Measurements from ENCODE around the gene PLGLB1.
"Not testable (repeated sequence)": the region's sequence is repeated elsewhere in the genome, so short reads cannot be mapped to it uniquely, and the experiment has no call there.

Gene PLGLB1

DNA sequence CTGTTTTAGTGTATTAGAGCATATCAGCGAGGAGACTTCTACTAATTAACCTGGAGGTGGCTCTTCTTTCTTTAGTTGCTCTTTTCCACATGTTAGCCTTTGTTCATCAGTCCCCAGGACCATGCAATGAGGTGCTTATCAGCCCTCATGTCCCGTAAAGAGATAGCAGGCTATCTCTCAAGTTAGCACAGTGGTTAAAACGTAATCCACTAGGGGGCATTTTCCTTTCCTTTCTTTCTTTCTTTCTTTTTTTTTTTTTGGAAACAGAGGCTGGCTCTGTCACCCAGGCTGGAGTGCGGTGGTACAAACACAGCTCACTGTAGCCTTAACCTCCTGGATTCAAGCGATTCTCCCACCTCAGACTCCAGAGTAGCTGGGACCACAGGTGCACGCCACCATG, 4.3 kb upstream of the PLGLB1 start:
- not testable (repeated sequence) for H3K4me3 ChIP-seq (ENCODE audit: insufficient read depth, low read depth, low read length); H3K27ac ChIP-seq (ENCODE audit: insufficient read depth, low read depth, low read length, poor library complexity, severe bottlenecking); H3K4me1 ChIP-seq (ENCODE audit: control insufficient read depth, insufficient read depth, low read length); H3K36me3 ChIP-seq (ENCODE audit: control insufficient read depth, insufficient read depth, low read length); H3K27me3 ChIP-seq (ENCODE audit: control insufficient read depth, insufficient read depth, low read length, poor library complexity, severe bottlenecking); H3K9me3 ChIP-seq (ENCODE audit: control insufficient read depth, low read length)
- WGBS, 2 experiments, result 20 to 28% methylated on average over 1 to 2 of the region's 6 CpGs

DNA sequence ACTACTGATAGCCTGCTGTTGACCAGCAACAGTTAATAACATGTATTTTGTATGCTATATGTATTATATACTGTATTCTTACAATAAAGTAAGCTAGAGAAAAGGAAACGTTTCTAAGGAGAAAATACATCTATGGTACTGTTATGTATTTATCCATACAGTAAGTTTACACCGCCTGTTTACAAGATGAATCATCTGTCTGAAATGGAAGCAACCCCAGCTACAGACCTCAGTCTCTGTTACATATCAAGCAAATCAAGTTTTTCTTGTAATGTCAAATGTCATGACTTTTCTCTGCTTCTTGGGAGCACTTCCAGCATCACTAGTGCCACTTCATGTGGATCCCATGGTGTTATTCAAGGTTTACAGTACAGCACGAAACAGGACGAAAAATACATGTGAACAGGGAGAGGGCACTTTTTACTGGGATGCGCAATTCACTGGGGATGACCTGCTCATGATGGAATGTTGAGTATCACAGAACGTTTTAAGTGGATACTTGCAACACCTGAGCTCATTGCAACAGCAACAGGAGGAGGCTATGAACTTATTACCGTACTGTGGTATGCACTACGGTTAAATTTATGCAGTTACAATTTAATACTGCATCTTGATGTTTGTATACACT, 2.5 kb upstream of the PLGLB1 start:
- not testable (repeated sequence) for H3K27me3 ChIP-seq (ENCODE audit: control insufficient read depth, insufficient read depth, low read length, poor library complexity, severe bottlenecking); H3K36me3 ChIP-seq (ENCODE audit: control insufficient read depth, insufficient read depth, low read length); H3K27ac ChIP-seq (ENCODE audit: insufficient read depth, low read depth, low read length, poor library complexity, severe bottlenecking); H3K4me3 ChIP-seq (ENCODE audit: insufficient read depth, low read depth, low read length); H3K9me3 ChIP-seq (ENCODE audit: control insufficient read depth, low read length); H3K4me1 ChIP-seq (ENCODE audit: control insufficient read depth, insufficient read depth, low read length)
- WGBS, 2 experiments, result no CpG with 5 or more reads among the region's 8 CpGs

DNA sequence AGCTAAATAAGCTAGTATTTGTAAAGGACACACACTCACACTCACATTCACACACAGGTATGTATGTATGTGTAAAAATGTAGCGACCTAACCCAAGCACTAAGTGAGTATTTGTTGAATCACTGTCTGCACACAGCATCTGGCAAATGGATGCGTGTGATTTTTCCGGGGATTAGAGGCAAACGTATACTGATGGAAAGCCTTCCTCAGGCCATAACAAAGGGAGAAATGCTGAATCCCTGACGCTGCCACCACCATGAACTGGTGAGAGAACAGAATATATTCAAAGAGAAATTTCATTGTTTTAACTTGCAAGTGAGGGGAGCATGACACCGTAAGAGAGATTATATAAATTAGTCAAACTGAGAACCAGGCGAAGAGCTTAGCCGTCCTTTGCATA, 601 bp downstream of the PLGLB1 start:
- not testable (repeated sequence) for H3K27me3 ChIP-seq (ENCODE audit: control insufficient read depth, insufficient read depth, low read length, poor library complexity, severe bottlenecking)

DNA sequence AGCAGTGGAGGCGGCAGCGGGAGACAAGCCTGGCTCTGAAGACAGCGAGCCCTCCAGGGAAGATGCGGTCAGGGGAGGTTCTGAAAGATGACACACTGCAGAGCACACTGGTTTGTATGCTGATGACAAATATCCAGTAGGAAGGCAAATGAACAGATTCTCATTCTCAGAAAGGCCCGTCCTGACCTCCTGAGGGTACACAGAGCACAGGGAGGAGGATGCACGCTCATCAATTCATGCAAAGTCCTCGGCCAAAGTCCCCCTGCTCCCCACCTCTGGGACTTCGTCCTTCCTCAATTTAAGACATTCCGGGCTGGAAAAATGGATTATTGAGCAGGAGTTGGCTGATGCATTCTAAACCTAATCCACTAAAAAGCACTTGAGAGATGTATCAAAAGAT, 2.6 kb downstream of the PLGLB1 start:
- WGBS, 2 experiments, result 93 to 98% methylated on average over 4 of the region's 9 CpGs
- not testable (repeated sequence) for H3K4me3 ChIP-seq (ENCODE audit: insufficient read depth, low read depth, low read length); H3K27ac ChIP-seq (ENCODE audit: insufficient read depth, low read depth, low read length, poor library complexity, severe bottlenecking); H3K27me3 ChIP-seq (ENCODE audit: control insufficient read depth, insufficient read depth, low read length, poor library complexity, severe bottlenecking); H3K4me1 ChIP-seq (ENCODE audit: control insufficient read depth, insufficient read depth, low read length); H3K36me3 ChIP-seq (ENCODE audit: control insufficient read depth, insufficient read depth, low read length); H3K9me3 ChIP-seq (ENCODE audit: control insufficient read depth, low read length)

More for the DNA sequence above, 601 bp downstream of the PLGLB1 start:
- not testable (repeated sequence) for H3K9me3 ChIP-seq (ENCODE audit: control insufficient read depth, low read length); H3K4me3 ChIP-seq (ENCODE audit: insufficient read depth, low read depth, low read length); H3K4me1 ChIP-seq (ENCODE audit: control insufficient read depth, insufficient read depth, low read length); H3K27ac ChIP-seq (ENCODE audit: insufficient read depth, low read depth, low read length, poor library complexity, severe bottlenecking); H3K36me3 ChIP-seq (ENCODE audit: control insufficient read depth, insufficient read depth, low read length)
- WGBS, 2 experiments, result no CpG with 5 or more reads among the region's 8 CpGs

DNA sequence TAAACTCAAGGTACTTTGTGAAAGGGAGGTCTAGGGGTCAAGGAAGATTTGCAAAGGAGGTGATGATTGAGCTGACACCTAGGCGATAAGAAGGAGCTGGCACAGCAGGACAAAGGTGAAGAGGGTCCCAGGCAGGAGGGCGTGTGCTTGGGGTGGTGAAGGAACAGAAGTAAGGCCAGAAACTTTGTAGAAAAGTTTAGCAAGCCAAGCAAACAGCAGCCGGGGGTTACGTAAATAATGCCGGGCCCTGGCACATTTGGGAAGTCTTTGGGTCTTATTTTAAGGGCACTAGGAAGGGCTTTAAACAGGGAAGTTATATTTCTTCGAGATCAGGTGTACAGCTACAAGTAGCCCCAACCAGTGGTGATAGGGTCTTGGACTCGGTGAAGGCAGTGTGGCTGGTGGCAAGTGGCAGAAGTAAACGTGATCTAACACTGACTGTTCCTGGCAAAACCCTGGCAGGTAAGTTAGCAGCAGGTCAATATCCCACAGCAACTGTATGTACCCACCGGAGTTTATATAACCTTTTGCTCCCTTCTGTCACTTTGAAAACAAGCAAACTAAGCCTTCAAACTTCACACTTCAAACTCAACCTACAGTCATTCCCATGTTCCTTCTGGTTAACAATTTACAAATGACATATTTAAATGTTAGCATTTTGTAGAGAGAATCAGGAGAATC, 7.0 kb downstream of the PLGLB1 start:
- 60 to 100% methylated on average over 1 of the region's 9 CpGs for WGBS, 2 experiments
- H3K4me3 ChIP-seq (ENCODE audit: insufficient read depth, low read depth, low read length); H3K4me1 ChIP-seq (ENCODE audit: control insufficient read depth, insufficient read depth, low read length); H3K27me3 ChIP-seq (ENCODE audit: control insufficient read depth, insufficient read depth, low read length, poor library complexity, severe bottlenecking); H3K36me3 ChIP-seq (ENCODE audit: control insufficient read depth, insufficient read depth, low read length); H3K9me3 ChIP-seq (ENCODE audit: control insufficient read depth, low read length); H3K27ac ChIP-seq (ENCODE audit: insufficient read depth, low read depth, low read length, poor library complexity, severe bottlenecking): not testable (repeated sequence)

- not testable (repeated sequence) for H3K4me1 ChIP-seq (ENCODE audit: control insufficient read depth, insufficient read depth, low read length); H3K27me3 ChIP-seq (ENCODE audit: control insufficient read depth, insufficient read depth, low read length, poor library complexity, severe bottlenecking); H3K9me3 ChIP-seq (ENCODE audit: control insufficient read depth, low read length); H3K36me3 ChIP-seq (ENCODE audit: control insufficient read depth, insufficient read depth, low read length); H3K27ac ChIP-seq (ENCODE audit: insufficient read depth, low read depth, low read length, poor library complexity, severe bottlenecking); H3K4me3 ChIP-seq (ENCODE audit: insufficient read depth, low read depth, low read length)
- WGBS, 2 experiments, result no CpG with 5 or more reads among the region's 2 CpGs
Observed at GRCh38 chr2:87004398-87004797, 17.2 kb downstream of the PLGLB1 start.

Data from ectodermal cell (in vitro differentiated cells).